SKM-1 treated with dmso at 0.1 percent for 144 hours (cell line): Measurements from ENCODE around the gene SSPN.

Experiments used
- DNase-seq: peaks from one replicate; lab custom pipeline; 2025; ENCODE audit not compliant: unreplicated experiment; lab: John Stamatoyannopoulos, UW

Gene SSPN

DNA sequence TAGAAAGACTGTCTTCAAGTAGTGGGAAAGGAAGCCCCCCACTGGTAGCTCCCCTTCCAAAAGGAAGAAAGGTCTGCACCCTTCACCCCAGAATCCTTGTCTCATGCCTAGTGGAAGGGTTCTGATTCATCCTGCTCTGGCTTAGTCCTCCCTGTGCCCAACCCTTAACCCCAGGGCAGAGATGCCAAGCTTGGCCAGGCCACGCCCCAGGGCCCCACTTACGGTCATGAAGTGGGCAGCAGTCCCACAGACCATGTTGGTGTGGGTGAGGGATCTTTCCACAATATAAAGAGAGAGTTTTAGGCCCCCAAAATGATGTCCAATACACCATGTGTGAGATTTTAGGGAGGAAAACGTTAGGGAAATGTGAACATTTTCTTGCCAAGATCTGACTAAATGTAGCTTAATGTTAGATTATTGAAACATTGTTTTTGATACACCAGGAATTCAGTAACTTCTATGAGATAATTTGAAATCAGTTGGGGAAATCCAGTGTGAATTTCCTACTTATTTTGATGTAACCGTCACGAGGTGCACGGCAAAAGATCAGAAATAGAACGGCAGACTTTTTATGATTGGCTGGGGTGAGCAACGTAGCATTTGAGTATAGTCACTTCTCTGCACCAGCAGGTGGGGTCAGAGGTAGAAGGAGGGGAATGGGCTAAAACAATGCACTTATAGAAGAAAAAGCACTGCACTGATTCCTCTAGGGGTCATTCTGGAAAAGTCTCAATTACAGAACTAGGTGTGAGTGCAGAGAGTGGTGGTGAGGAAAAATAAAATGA lies 8.2 kb upstream of the SSPN start:
- no peak for DNase-seq

GRCh38 chr12:26188127-26188526 lies 7.2 kb upstream of the SSPN start:
- DNase-seq: no peak

DNA sequence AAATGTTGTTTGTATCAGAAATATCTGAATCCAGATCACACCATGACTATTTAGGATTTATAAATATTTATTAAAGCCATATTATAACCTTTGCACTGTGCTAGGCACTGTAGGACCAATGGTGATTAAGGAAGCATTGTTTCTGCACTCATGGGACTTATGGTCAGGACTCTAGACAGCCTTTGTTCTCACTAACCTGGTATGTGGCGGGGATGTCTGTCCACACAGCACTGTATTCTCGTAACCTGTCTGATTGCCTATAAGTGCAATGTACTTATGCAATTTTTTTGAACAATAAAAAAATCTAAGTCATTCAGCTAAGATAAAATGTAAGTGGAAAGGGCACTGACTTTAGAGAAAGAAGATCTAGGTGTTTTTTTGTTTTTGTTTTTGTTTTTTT lies 6.7 kb upstream of the SSPN start:
- no peak for DNase-seq

DNA sequence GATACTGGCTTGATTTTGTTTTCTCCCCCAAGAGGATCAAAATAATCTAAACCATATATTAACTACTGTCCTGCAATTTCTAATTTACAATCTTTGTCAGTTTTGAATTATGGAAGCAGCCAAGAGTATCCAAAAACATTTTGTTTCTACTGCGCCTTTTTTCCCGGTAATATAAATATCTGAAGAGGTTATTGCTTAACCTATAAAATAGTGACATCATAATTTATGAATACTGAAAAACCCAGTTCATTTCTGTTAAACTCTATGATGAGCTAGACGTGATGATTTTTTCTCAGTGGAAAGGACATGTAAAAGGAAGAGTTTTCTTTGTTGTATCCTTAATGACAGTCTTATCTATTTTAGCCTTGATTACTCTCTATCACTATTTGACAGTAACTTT lies 3.2 kb upstream of the SSPN start:
- no peak for DNase-seq

DNA sequence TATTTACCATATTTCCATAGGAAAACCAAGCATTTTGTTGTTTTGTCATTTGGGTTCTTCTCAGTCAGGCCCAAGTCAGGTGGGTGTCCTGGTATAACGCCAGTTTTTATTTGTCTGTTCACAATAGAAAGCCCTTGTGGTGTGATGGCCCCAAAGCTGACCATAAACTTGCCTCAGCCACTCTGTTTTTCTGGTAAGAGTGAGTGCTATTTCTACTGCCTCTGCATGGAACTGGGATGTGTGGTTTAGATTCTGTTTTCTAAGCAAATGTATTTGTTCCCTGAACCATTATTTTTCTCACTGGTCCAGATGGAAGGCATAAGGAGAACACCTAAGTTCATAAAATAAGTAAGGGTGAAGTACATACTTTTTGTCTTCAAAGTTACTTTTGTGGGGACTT lies 1.8 kb upstream of the SSPN start:
- no peak for DNase-seq

- no peak for DNase-seq
Measured at GRCh38 chr12:26195641-26196420, 458 bp downstream of the SSPN start.

- DNase-seq: no peak
Measured at GRCh38 chr12:26196421-26196716, 996 bp downstream of the SSPN start.

DNA sequence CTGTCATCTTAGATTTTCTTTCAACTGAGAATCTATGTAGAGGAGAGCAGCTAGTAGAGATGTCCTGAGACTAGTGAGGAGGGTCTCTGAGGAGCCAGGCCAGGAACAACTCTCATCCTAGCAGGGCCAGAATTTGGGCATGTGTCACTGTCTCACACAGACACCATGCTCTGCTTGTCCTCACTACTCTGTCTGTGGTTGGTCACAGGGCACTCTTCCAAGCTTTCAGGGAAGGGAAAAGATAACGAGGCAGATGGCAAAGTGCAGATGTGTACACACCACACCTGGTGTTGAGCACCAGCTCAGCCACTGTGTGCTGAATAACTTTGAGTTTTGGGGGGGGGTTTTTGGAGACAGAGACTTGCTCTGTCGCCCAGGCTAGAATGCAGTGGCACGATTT lies 2.5 kb downstream of the SSPN start:
- no peak for DNase-seq

DNA sequence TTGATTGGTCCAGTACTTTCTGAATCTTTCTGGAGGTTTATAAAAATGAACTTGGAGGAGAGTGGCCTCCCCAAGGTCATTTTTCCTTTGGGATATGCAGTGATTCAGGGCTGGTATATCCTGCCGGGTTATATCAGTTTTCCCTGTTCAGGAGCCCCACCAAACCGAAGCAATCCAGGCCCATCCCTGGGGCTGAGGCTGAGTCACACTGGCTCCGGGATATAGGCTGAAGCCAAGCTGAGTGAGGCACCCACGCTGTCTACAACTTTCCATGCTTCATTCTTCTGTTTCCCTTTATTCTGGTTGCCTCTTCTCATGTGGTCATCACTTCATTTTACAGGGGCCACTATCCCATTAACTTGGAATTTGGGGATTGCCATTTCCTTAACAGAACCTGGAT lies 3.4 kb downstream of the SSPN start:
- DNase-seq: no peak

DNA sequence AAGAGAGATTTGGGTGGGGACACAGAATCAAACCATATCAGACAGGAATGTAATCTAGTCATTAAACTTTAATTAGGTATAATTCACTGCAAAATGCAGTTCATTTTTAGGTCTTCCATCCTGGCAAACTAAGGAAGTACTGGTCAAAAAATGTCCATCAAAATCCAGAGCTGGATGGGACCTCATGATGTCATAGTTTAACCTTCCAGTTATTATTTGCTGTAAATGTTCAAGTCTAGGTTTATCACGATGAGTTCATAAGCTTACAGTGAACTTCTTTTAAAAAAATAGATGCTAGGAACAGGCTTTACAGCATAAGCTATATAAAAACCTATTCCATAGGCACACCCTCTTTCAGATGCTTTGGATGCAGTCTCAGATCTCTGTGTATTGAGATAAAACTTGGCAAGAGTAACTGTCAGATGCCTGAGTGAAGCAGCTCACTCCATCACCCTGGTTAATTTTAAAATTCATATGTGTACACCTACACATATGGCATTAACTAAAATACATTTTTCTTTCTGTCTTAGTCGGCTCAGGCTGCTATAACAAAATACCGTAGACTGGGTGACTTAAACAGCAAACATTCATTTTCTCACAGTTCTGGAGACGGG lies 7.9 kb downstream of the SSPN start:
- DNase-seq: no peak

DNA sequence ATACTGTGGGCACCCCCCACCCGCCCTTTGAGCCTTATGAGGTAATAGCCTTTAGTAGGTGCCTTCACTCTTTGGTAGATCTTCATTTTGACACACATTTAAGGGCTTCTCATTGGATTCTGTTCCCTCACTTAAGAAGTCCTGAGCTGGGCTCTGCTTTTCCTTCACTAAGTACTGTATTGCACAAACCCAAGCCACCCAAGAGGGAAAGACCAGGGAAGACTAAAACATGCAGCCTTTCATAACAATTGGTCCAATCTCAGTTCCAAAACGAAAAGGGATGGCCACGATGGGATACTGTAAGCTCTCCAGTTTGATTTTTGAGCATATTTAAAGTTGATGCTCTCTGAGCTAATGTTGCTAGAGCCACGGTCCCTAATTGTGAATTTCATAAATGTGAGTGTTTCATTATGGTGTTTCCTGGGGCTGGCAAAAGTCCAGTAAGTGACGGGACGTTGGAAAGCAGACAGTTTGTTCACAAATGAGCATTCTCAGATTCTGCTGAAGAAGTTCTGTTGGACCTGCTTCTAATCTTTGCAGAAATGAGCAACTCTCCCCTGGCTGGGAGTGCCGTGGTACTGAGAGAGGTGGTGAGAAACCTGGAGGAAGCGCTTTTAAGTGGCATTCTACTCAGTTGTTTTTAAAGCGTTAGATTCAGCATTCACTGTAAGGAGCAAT lies 9.4 kb downstream of the SSPN start:
- no peak for DNase-seq

GRCh38 chr12:26205298-26205697 lies 9.9 kb downstream of the SSPN start:
- no peak for DNase-seq

DNA sequence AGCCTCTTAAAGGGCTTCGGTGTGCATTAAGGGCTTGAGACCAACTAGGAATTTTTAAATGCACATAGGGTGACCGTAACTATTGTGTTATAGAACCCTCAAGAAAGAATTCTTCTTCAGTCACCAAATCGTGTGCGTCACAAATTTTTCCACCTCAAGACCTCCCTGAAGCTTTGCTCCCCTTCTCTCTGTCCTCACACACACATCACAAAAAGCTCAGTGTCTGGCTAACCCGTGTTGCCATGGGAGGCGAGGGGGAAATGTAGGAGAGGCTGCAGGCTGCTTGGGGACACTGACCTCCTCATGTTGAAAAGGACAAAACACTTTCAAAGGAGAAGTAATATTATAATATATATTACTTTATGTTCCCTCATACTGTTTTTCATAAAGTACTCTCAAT lies 10.6 kb downstream of the SSPN start:
- no peak for DNase-seq

DNA sequence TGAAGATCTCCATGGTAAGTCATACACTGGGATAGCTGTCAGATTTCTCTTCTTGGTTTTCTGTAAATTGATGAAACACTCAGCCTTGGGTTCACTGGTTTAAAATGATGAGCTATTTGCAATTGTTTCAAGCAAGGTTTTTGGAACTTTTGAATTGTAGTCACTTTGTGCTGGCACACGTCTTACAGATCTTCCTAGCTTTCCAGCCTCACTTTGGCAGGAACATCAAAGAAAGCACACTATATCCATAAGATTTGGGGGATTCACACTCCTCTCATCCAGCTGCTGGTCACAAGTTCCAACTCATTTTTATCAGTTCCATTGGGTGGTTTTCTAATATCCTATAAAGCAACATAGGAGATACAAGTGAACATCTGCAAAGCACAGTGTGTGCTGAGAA lies 16.0 kb downstream of the SSPN start:
- no peak for DNase-seq

DNA sequence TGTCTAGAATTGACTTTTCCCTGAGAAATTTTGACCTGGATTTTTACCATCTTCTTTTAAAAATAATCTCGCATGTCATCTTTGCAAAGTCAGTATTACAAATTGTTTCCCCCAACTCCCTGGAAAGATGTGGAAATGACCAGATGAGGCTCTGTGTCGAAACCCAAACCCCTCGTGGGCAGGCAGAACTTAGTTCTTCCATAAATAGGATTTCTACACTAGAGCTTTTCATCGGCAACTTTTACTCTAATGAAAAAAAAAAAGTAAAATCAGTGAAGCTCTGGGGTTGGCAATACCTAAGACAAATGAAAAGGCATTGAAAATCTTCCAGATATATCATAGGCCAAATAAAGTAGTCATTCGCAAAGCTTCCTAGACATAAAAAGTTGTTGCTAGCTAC lies 17.0 kb downstream of the SSPN start:
- no peak for DNase-seq

GRCh38 chr12:26212988-26213387 lies 17.6 kb downstream of the SSPN start:
- no peak for DNase-seq

DNA sequence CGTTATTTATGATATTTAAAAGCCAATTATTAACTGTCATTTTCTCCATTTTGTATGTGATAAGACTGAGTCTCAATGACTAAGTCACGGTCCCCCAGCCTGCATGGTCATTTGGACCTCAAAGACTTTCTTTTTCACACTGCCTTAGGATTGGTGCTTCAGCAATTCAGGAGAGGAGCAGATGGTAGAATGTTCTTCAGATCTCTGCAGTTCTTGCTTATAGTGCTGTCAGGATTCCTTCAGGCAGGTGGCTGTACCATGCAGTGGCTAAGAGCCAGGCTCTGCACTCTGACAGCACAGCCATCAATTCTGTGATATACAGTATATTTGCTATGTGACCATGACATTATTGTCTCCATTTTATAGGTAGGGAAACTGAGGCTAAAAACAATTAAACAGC lies 18.7 kb downstream of the SSPN start:
- DNase-seq: no peak

DNA sequence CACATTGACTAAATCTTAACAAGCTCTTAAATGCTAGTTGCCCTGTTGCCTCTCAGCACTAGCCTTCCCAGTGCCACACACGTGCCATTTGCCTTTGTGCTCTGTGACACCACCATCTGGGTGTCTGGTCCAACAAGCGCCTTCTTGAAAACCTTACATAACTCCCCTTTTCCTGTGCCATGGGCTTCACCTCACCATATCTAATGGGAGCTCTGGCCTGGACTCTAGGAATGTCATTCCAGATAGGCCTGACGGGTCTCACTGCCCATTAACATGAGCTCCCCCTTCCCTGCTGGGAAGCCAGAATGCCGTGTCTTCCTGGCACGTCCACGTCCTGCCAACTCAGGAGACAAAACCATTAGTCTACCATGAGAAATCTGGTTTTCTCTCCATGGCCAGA lies 24.4 kb downstream of the SSPN start:
- no peak for DNase-seq

GRCh38 chr12:26224657-26225056 lies 29.3 kb downstream of the SSPN start:
- DNase-seq: no peak

- no peak for DNase-seq
Measured at GRCh38 chr12:26226122-26226521, 30.7 kb downstream of the SSPN start.

GRCh38 chr12:26226629-26227360 lies 31.4 kb downstream of the SSPN start:
- no peak for DNase-seq
